NCI-H82 (cell line): ENCODE data around the gene RABGGTB.
"Not testable (repeated sequence)": the region's sequence is repeated elsewhere in the genome, so short reads cannot be mapped to it uniquely, and the experiment has no call there.

Experiments
- DNase-seq: peaks from one replicate; lab custom pipeline; 2025; lab: John Stamatoyannopoulos, UW

Gene RABGGTB

GRCh38 chr1:75785983-75786853 is at the start of gene RABGGTB:
RABGGTB (plus strand) TSS chr1:75786256; CDS start chr1:75786272, 16 bp downstream.
- peak; percentile 99 for DNase-seq

GRCh38 chr1:75742047-75742625 is 43.9 kb upstream of the RABGGTB start:
- no peak for DNase-seq

GRCh38 chr1:75745276-75745675 is 40.8 kb upstream of the RABGGTB start:
- DNase-seq: no peak

- DNase-seq: not testable (repeated sequence)
Observed at GRCh38 chr1:75757210-75757609, 28.8 kb upstream of the RABGGTB start.

- DNase-seq: not testable (repeated sequence)
Observed at GRCh38 chr1:75758543-75758942, 27.5 kb upstream of the RABGGTB start.

- DNase-seq: peak; percentile 14
Observed at GRCh38 chr1:75764057-75764655, 21.9 kb upstream of the RABGGTB start.

- DNase-seq: no peak
Observed at GRCh38 chr1:75765697-75766355, 20.2 kb upstream of the RABGGTB start.

- no peak for DNase-seq
Observed at GRCh38 chr1:75768016-75768415, 18.0 kb upstream of the RABGGTB start.

- DNase-seq: no peak
Observed at GRCh38 chr1:75770761-75771160, 15.3 kb upstream of the RABGGTB start.

- DNase-seq: no peak
Observed at GRCh38 chr1:75771978-75772377, 14.1 kb upstream of the RABGGTB start.

- DNase-seq: not testable (repeated sequence)
Observed at GRCh38 chr1:75777812-75778211, 8.2 kb upstream of the RABGGTB start.

- DNase-seq: not testable (repeated sequence)
Observed at GRCh38 chr1:75778694-75779093, 7.4 kb upstream of the RABGGTB start.

- DNase-seq: not testable (repeated sequence)
Observed at GRCh38 chr1:75780183-75780582, 5.9 kb upstream of the RABGGTB start.

- not testable (repeated sequence) for DNase-seq
Observed at GRCh38 chr1:75783920-75784319, 2.1 kb upstream of the RABGGTB start.

- DNase-seq: peak; percentile 29
Observed at GRCh38 chr1:75785320-75785982, 605 bp upstream of the RABGGTB start.

GRCh38 chr1:75786901-75787493 is 941 bp downstream of the RABGGTB start:
- DNase-seq: no peak

GRCh38 chr1:75787524-75787923 is 1.5 kb downstream of the RABGGTB start:
- no peak for DNase-seq

GRCh38 chr1:75789988-75790387 is 3.9 kb downstream of the RABGGTB start:
- no peak for DNase-seq

GRCh38 chr1:75791022-75791421 is 5.0 kb downstream of the RABGGTB start:
- no peak for DNase-seq

GRCh38 chr1:75792091-75792490 is 6.0 kb downstream of the RABGGTB start:
- DNase-seq: no peak

GRCh38 chr1:75794382-75794781 is 8.3 kb downstream of the RABGGTB start:
- DNase-seq: peak; percentile 12
